ENCODE data around the gene MT2A.
"Not testable (repeated sequence)": the region's sequence is repeated elsewhere in the genome, so short reads cannot be mapped to it uniquely, and the experiment has no call there.

The MT2A gene

DNA sequence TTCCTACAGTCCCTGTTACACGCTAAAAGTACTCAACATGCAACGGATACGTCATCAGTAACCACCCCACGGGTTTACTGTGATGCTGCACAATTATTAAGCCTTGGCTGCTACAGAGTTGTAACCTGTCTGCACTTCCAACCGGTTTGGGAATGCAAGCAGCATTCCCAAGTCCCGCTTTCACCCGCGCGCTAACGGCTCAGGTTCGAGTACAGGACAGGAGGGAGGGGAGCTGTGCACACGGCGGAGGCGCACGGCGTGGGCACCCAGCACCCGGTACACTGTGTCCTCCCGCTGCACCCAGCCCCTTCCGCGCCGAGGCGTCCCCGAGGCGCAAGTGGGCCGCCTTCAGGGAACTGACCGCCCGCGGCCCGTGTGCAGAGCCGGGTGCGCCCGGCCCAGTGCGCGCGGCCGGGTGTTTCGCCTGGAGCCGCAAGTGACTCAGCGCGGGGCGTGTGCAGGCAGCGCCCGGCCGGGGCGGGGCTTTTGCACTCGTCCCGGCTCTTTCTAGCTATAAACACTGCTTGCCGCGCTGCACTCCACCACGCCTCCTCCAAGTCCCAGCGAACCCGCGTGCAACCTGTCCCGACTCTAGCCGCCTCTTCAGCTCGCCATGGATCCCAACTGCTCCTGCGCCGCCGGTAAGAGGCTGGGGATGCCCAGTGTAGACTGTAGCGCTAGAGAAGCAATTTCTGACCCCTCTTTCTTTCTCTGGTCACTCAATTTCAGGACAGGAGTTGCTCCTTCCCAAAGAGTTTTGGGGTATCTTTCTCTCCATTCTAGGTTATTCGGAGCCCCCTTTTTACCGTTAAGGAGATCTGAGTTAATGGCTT lies at the start of gene MT2A:
Gene MT2A, plus strand, starts transcription at position 542 of the 833 bp plus-strand sequence. Its CDS starts 72 bp downstream, at position 614.
- peak within 1 kb of the TSS; percentile 79 for H3K27ac Mint-ChIP-seq
- peak within 1 kb of the TSS; percentile 86 for H3K4me3 Mint-ChIP-seq
- DNase-seq (ENCODE audit: low spot score in 2 of 2) (peak; percentile 65 to 92), ATAC-seq (peak; percentile 92)
- peaks cover 54% of the 10 kb centered on the region for H3K4me1 Mint-ChIP-seq
- H3K36me3 Mint-ChIP-seq: no peaks in the 10 kb centered on the region
- H3K9me3 Mint-ChIP-seq: no peaks in the 10 kb centered on the region

DNA sequence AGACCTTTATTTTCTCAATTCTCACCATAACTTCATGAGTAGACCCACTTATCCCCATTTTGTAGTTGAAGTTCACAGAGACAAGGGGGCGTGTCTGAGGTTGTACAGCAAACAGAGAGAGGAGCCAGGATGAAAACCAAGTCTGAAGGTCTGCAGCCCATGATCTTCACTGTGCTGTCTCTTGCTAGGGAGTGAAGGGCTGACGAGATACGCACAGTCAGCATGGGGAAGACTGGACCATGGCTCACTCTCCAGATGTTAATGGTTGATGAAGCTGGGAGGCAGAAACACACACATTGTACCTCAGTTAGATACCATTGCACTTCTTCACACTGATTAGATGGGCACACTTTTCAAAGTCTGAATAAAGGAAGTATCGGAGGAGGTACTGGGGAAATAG lies 49.3 kb upstream of the MT2A start:
- Mint-ChIP-seq H3K4me3 (no peak overlapping the region), H3K9me3 (no peaks in the 10 kb centered on the region), H3K36me3 (no peaks in the 10 kb centered on the region), H3K4me1 (no peaks in the 10 kb centered on the region), H3K27ac (no peak overlapping the region)
- ATAC-seq (no peak), DNase-seq (ENCODE audit: low spot score in 2 of 2) (no peak)

DNA sequence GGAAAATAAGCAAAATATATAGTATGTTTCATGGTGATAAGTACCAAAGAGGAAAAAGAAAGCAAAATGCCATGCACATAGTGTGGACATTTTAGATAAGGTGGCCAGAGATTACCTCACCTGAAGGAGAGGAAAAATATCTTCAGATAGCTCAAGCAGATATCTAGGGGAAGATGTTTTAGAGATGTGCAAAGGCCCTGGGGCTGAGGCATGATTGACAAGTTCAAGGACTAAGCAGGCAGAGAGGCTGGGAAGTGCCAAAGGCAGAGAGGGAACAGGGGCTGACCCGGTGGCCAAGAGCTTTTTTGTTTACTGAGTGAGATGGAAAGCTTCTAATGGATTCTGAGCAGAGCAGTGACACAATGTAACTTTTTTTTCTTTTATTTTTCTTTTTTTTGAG lies 47.9 kb upstream of the MT2A start:
- H3K36me3 Mint-ChIP-seq: no peaks in the 10 kb centered on the region
- H3K4me3 Mint-ChIP-seq: no peak overlapping the region
- no peaks in the 10 kb centered on the region for H3K4me1 Mint-ChIP-seq
- DNase-seq (ENCODE audit: low spot score in 2 of 2): no peak
- no peak for ATAC-seq
- no peak overlapping the region for H3K27ac Mint-ChIP-seq
- no peaks in the 10 kb centered on the region for H3K9me3 Mint-ChIP-seq

DNA sequence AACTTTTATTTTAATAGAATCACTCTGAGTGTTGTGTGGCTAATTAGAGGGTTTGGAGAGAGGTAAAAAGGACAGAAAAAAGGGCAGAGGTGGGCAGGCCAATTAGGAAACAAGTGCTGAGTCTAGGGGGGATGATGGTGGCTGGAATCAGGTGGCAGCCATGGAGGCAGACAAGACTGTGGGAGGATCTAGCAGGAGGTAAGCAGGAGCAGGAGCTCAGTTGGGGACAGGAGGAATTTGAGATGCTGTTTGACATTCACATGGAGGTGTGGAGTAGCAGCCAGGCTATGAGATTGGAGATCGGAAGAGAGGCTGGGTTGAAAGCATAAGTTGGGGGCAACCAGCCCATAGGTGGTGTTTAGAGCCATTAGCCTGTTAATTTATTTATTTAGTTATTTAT lies 47.3 kb upstream of the MT2A start:
- ATAC-seq (no peak), DNase-seq (ENCODE audit: low spot score in 2 of 2) (no peak)
- Mint-ChIP-seq H3K36me3 (no peaks in the 10 kb centered on the region), H3K4me1 (peaks cover 1% of the 10 kb centered on the region), H3K4me3 (no peak overlapping the region), H3K9me3 (no peaks in the 10 kb centered on the region), H3K27ac (no peak overlapping the region)

DNA sequence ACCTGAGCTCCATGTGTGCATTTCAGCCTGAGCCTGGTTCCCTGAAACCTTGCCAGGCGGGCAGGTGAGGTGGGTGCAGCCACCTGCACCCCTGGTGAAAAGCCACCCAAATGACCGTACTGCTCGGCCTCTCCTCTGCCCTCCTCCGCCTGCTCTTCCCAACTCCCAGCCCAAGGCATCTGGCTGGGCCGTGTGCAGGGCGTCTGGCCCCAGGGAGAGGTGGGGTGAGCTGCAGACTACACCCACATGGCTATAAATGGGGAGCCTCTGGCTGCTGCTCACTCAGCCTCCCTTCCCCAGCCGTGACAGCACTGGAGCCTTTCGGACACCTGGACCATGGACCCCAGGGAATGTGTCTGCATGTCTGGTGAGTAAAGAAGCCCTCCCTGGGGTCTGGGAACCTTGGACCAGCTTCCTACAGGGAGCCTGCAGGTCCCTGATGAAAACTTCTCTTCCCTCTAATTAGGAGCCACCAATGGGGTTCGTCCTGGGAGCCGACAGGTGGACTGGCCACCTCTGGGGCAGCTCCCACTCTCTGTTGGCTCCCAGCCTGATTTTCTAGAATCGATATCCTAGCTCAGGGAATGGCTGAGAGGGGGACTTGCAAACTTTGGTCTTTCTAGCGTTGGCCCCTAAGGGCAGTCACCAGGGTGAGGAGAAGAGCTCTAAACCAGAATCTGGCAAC lies 43.4 kb upstream of the MT2A start, which contains the start of gene MT4:
Gene MT4, plus strand, starts transcription at position 281 of the 685 bp plus-strand sequence. Its CDS starts 56 bp downstream, at position 337.
- DNase-seq (ENCODE audit: low spot score in 2 of 2) (no peak), ATAC-seq (no peak)
- no peaks in the 10 kb centered on the region for H3K36me3 Mint-ChIP-seq
- peaks cover 8% of the 10 kb centered on the region for H3K4me1 Mint-ChIP-seq
- no peak within 1 kb of the TSS for H3K4me3 Mint-ChIP-seq
- H3K9me3 Mint-ChIP-seq: no peaks in the 10 kb centered on the region
- H3K27ac Mint-ChIP-seq: no peak within 1 kb of the TSS

DNA sequence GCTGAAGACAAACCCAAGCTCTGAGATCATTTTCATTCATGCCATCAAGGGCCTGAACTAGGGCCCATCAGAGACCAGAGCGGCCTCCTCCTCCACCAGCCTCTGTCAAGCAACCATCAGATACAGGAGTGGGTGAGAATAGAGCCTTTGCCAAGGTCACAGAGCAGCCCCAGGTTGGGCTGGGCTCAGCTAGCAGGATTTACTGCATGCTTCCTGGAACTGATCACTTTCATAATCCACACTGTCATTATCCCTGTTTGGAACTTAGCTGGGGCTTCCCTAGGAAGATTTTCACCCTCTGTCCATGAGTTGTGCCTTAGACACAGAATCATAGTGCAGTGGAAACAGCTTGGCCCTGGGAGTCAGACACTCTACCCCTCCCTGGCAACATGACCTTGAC lies 38.4 kb upstream of the MT2A start:
- Mint-ChIP-seq H3K27ac (no peak overlapping the region), H3K4me3 (no peak overlapping the region), H3K9me3 (peaks cover 2% of the 10 kb centered on the region), H3K4me1 (peaks cover 8% of the 10 kb centered on the region), H3K36me3 (no peaks in the 10 kb centered on the region)
- ATAC-seq: peak; percentile 13
- DNase-seq (ENCODE audit: low spot score in 2 of 2): no peak

DNA sequence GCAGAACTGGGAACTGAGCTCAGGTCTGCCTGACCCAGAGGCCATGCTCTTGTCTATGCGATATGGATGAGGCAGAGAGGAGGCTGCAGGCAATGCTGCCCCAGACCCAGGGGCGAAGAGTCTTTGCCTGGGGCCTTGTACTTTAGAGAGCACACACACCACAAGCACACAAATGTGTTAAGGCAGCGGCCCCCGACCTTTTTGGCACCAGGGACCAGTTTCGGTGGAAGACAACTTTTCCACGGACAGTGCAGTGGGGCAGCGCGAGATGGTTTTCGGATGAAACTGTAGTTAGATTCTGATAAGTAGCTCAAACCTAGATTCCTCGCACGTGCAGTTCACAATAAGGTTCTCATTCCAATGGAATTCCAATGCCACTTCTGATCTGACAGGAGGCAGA lies 36.9 kb upstream of the MT2A start:
- H3K36me3 Mint-ChIP-seq: no peaks in the 10 kb centered on the region
- peaks cover 3% of the 10 kb centered on the region for H3K4me1 Mint-ChIP-seq
- ATAC-seq (no peak), DNase-seq (ENCODE audit: low spot score in 2 of 2) (no peak)
- H3K9me3 Mint-ChIP-seq: peaks cover 2% of the 10 kb centered on the region
- no peak overlapping the region for H3K27ac Mint-ChIP-seq
- no peak overlapping the region for H3K4me3 Mint-ChIP-seq

DNA sequence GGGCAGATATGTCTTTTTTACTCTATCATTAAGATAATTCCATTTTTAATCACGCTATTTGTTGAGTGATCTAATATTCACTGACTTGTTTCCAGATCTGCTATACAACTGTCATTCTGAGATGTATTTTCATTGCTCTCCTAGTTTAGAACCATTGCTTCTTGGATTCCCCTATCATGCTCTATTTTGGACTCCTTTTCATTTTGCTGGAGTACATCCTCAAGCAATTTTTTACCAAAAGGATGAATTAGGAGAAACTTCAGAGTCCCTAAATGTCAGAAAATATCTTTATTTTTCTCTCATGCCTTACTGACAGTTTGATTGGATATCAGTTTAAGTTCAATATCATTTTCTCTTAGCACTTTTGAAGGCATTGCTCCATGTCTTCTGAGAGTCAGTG lies 33.8 kb upstream of the MT2A start:
- H3K36me3 Mint-ChIP-seq: no peaks in the 10 kb centered on the region
- H3K4me3 Mint-ChIP-seq: no peak overlapping the region
- DNase-seq (ENCODE audit: low spot score in 2 of 2) (no peak), ATAC-seq (no peak)
- H3K27ac Mint-ChIP-seq: no peak overlapping the region
- H3K9me3 Mint-ChIP-seq: peaks cover 2% of the 10 kb centered on the region
- peaks cover 10% of the 10 kb centered on the region for H3K4me1 Mint-ChIP-seq

DNA sequence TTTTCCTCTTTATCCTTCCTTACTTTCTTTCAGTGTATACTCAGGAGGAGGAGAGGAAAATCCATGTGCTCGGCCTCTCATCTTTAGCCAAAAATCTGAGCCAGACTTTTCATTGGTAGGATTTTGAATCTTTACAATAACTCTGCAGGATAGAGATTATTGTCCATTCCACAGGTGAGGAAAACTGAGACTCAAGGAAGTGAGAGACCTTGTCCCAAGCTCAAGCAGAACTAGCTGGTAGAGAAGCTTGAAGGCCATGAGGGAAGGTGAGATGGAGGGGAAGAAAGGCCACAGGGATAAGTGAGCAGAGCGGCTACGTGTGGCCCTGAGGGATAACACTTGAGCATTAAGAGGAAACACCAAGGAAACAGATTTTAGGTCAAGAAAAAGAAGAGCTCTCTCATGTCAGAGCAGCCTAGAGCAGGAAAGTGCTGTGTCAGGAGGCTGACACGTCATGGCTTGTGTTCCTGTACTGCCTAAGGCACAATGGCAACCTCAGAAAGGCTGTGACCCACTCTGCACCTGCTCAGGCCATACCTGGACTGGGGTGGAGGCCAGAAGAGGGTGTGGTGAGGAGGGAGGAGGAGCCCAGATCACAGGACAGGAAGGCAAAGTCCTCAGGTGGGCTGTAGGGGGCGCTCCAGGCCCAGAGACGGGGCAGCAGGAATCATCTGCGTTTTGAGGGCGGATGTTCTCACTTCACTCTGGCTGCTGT lies 31.6 kb upstream of the MT2A start:
- peak; percentile 87 to 92 for DNase-seq (ENCODE audit: low spot score in 2 of 2)
- H3K4me3 Mint-ChIP-seq: no peak overlapping the region
- peak; percentile 100 for ATAC-seq
- H3K36me3 Mint-ChIP-seq: no peaks in the 10 kb centered on the region
- no peak overlapping the region for H3K27ac Mint-ChIP-seq
- peaks cover 10% of the 10 kb centered on the region for H3K4me1 Mint-ChIP-seq
- H3K9me3 Mint-ChIP-seq: peaks cover 2% of the 10 kb centered on the region

DNA sequence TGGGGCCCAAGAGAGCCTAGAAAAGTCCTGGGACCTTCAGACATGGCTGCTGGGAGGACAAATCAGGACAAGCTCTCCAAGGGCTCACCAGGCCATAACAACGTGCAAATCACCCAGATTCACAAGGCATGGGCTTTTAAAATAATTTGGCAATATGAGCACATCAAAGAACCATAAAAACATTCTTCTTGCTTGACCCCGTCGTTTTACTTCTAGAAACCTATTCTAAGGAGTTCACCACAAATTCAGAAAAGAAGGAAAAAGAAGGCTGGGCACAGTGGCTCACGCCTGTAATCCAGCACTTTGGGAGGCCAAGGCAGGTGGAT lies 31.1 kb upstream of the MT2A start:
- Mint-ChIP-seq H3K27ac (no peak overlapping the region), H3K4me1 (peaks cover 10% of the 10 kb centered on the region), H3K4me3 (no peak overlapping the region), H3K36me3 (no peaks in the 10 kb centered on the region), H3K9me3 (peaks cover 2% of the 10 kb centered on the region)
- DNase-seq (ENCODE audit: low spot score in 2 of 2): no peak
- ATAC-seq: no peak

DNA sequence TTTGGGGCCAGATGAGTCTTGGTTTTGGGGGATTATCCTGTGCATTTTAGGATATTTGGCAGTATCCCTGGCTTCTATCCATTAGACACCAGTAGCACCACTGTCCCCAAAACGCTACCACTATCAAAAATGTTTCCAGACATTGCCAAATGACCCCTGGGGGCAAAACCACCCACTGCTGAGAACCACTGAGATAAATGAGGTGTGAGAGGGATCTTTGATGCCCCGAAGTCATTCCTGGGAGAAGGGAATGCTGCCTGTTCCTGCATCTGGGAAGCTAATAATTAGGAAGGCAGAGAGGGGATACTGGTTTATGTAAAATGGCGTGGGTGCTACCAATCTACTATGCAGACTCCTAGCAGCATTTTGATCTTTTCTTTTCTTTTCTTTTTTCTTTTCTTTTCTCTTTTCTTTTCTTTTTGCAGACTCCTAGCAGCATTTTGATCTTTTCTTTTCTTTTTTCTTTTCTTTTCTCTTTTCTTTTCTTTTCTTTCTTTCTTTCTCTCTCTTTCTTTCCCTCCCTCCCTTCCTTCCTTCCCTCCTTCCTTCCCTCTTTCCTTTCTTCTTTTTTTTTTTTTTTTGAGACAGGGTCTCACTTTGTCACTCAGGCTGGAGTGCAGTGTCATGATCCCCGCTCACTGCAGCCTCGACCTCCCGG lies 27.9 kb upstream of the MT2A start:
- H3K27ac Mint-ChIP-seq: no peak overlapping the region
- DNase-seq (ENCODE audit: low spot score in 2 of 2) (no peak), ATAC-seq (no peak)
- H3K36me3 Mint-ChIP-seq: no peaks in the 10 kb centered on the region
- H3K4me3 Mint-ChIP-seq: no peak overlapping the region
- H3K4me1 Mint-ChIP-seq: peaks cover 10% of the 10 kb centered on the region
- H3K9me3 Mint-ChIP-seq: no peaks in the 10 kb centered on the region

DNA sequence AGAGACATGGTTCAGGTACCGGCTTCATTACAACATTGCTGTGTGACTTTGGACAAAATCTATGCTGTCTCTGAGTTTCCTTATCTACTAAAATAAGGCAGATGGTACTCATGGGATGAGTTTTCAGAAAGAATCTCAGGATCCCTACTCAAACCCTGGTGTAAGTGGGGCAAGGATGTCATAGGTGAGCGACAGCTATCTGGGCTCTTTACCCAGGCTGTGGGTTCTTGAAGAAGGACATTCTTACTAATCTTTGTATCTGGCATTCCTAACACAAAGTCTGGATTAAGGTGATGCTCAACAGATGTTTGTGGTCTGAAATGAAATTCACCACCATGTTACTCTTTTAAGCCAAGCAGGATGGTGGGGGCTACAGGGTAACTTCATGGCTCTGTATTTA lies 25.5 kb upstream of the MT2A start:
- not testable (repeated sequence) for H3K4me3 Mint-ChIP-seq; H3K27ac Mint-ChIP-seq; H3K36me3 Mint-ChIP-seq; DNase-seq (ENCODE audit: low spot score in 2 of 2); H3K9me3 Mint-ChIP-seq; H3K4me1 Mint-ChIP-seq; ATAC-seq

DNA sequence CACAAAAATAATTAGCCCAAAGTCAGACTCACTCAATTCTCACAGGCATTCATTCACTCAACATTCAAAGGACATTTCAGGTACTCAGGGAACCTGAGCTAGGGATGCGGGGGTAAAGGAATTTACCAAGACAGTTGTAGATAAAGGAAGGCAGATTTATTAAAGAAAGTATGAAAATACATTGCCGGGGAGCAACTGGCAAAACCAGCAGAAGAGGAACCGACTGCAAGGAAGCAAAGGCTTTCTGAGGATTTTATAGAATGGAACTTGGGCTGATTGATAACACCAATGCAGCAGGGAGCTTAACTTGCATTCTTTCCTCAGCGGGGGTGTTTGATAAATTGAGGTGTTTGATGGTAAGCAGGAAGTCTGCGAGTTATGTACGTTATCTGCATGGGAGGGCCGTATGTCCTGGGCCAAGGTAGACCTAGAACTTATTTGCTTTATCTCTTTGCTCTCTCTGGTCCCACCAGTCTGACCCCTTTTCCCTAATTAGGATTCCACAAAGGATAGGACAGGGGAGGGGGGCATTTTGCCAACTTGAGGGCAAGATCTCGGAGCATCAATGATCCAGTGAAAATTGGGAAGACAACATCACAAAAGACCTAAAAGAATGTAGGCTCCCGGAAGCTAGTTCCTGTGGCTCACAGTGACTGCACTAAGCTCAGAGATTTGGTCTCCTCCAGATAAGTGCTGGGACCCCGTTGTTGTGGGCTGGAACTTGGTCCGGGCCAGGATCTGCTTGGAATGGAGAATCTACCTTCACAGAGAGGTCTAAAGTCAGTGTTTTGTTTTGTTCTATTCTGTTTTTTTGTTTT lies 24.8 kb upstream of the MT2A start:
- no peak for DNase-seq (ENCODE audit: low spot score in 2 of 2)
- no peak overlapping the region for H3K27ac Mint-ChIP-seq
- no peaks in the 10 kb centered on the region for H3K4me1 Mint-ChIP-seq
- no peaks in the 10 kb centered on the region for H3K36me3 Mint-ChIP-seq
- no peak overlapping the region for H3K4me3 Mint-ChIP-seq
- no peaks in the 10 kb centered on the region for H3K9me3 Mint-ChIP-seq
- ATAC-seq: no peak

DNA sequence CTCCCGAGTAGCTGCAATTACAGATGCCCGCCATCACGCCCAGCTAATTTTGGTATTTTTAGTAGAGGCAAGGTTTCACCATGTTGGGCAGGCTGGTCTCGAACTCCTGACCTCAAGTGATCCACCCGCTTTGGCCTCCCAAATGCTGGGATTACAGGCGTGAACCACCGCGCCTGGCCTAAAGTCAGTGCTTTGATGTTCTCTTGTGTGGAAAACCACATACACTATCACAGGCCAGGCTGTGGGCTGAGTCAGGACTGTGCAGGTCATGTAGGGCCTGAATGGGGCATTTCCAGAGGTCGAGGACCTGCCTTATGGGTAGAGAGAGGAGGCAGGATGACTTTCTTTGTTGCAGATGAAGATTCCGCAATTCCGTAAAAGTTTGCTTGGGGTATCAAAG lies 24.1 kb upstream of the MT2A start:
- Mint-ChIP-seq H3K9me3 (no peaks in the 10 kb centered on the region), H3K36me3 (no peaks in the 10 kb centered on the region), H3K27ac (no peak overlapping the region), H3K4me3 (no peak overlapping the region), H3K4me1 (peaks cover 5% of the 10 kb centered on the region)
- DNase-seq (ENCODE audit: low spot score in 2 of 2) (no peak), ATAC-seq (no peak)

DNA sequence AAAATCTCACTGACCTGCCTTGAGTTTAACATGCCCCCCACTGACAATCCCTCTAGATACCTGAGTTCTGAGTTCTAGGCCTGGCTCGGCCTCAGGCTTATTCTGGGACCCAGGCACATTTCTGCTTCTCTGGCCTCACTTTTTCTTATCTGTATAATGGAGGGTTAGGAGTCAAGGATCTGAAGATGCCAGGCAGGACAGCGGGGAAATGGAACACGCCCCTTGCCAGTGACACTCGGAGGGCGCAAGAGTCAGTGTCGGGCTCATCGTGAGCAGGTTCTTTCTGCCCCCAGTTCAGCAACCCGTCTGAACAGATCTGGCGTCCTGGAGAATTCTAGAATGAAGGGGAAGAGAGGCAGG lies 19.6 kb upstream of the MT2A start:
- no peaks in the 10 kb centered on the region for H3K9me3 Mint-ChIP-seq
- H3K36me3 Mint-ChIP-seq: peaks cover 4% of the 10 kb centered on the region
- H3K4me1 Mint-ChIP-seq: peaks cover 19% of the 10 kb centered on the region
- H3K27ac Mint-ChIP-seq: no peak overlapping the region
- ATAC-seq (no peak), DNase-seq (ENCODE audit: low spot score in 2 of 2) (no peak)
- H3K4me3 Mint-ChIP-seq: peak overlapping the region; percentile 78
